HG02571 (cell line): ENCODE results near the gene KCNH6.

Experiments used
- ATAC-seq: cut with Tn5 transposase; IDR thresholded peaks from one replicate; pipeline ENCODE4 v1.9.1; 2021; ENCODE audit warnings: mild to moderate bottlenecking, moderate library complexity; ENCODE audit not compliant: unreplicated experiment

Gene KCNH6, protein sequence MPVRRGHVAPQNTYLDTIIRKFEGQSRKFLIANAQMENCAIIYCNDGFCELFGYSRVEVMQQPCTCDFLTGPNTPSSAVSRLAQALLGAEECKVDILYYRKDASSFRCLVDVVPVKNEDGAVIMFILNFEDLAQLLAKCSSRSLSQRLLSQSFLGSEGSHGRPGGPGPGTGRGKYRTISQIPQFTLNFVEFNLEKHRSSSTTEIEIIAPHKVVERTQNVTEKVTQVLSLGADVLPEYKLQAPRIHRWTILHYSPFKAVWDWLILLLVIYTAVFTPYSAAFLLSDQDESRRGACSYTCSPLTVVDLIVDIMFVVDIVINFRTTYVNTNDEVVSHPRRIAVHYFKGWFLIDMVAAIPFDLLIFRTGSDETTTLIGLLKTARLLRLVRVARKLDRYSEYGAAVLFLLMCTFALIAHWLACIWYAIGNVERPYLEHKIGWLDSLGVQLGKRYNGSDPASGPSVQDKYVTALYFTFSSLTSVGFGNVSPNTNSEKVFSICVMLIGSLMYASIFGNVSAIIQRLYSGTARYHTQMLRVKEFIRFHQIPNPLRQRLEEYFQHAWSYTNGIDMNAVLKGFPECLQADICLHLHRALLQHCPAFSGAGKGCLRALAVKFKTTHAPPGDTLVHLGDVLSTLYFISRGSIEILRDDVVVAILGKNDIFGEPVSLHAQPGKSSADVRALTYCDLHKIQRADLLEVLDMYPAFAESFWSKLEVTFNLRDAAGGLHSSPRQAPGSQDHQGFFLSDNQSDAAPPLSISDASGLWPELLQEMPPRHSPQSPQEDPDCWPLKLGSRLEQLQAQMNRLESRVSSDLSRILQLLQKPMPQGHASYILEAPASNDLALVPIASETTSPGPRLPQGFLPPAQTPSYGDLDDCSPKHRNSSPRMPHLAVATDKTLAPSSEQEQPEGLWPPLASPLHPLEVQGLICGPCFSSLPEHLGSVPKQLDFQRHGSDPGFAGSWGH

DNA sequence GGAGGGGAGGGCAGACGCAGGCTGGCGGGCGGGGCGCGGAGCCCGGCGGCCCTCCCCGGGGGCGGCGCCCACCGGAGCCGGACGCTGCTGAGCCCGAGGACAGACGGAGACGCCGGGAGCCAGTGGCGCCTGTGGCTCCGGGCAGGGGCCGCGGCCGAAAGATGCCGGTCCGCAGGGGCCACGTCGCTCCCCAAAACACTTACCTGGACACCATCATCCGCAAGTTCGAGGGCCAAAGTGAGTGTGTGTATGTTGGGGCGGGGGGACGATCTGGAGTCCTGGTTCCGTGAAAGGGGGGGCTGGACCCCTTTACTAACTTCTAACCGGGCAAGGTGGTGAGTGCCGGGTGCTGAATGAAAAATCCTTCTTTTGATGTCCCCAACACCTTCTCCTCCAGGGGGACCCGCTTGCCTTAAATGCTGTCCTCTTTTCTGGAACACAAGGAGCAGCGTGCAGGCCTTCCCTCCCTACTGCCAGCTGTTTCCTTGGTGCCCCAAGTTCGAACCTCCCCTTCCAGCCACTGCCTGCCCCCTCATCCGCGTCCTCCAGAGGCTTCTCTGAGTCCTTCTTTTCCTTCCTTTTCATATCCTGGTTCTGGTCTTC, at the start of gene KCNH6:
TSS of gene KCNH6 (plus strand) at position 106 of the 603 bp plus-strand sequence. CDS start at position 162, 56 bp downstream.
- ATAC-seq, result no peak

GRCh38 chr17:63474174-63474573, 49.0 kb upstream of the KCNH6 start:
- ATAC-seq, result no peak

DNA sequence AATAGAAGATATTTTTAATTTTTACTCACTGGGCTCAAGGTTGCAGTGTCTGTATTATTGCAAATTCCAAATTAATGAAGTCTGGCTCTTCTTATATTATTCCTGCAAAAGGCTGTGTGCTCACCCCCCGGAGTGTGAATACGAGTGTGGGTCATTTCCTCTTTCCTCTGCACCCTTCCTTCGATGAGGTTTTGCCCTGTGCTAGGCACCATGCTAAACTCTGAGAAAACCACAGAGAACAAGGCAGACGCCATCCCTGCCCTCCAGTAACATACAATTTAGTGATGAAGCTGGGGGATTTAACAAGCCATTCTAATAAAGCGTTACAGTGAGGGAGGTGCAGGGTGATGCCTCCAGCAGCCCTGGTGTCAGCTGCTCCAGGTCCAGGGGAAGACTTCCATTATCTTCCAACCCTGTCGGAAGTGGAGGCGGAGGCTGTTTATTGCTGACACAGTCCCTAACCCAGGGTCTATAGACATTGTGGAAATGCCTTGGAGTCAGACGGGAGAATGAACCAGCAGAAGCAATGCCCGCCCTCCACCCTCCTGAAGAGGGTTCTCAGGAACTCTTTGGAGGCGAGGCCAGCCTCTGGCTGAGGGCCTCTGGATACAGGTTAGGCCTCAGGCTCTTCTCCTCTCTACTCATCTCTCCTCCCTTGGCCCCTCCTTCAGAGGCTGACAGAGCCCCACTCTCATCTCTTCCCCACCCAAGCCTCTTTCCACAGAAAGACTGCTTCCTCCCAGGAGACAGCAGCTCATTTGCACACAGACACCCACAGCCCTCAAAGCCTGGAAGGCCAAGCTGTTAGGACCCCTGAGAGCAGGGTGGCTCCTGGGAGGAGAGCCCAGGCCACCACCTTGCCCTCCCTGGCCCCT, 48.3 kb upstream of the KCNH6 start:
- no peak for ATAC-seq

GRCh38 chr17:63475491-63476412, 47.4 kb upstream of the KCNH6 start:
- ATAC-seq, result no peak

- no peak for ATAC-seq
Measured at GRCh38 chr17:63476459-63476853, 46.7 kb upstream of the KCNH6 start.

DNA sequence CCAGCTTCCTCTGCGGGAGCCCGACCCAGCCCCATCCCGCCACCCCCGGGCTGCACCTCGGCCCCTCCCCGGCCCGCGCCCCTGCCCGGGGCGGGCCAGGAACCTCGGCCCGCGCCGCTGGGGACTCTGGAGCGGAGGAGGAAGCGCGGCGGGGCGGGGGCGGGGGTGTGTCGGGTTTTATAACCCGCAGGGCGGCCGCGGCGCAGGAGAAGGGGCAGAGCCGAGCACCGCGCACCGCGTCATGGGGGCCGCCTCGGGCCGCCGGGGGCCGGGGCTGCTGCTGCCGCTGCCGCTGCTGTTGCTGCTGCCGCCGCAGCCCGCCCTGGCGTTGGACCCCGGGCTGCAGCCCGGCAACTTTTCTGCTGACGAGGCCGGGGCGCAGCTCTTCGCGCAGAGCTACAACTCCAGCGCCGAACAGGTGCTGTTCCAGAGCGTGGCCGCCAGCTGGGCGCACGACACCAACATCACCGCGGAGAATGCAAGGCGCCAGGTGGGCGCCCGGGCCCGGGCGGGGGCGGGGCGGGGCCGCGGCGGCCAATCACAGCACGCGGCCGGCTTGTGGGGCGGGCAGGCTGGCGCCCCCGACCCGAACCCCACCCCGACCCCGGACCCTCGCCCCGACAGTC, 46.2 kb upstream of the KCNH6 start, which contains the start of gene ACE:
TSS of gene ACE (plus strand) at position 208 of the 626 bp plus-strand sequence. CDS start at position 242, 34 bp downstream.
- ATAC-seq, result no peak

DNA sequence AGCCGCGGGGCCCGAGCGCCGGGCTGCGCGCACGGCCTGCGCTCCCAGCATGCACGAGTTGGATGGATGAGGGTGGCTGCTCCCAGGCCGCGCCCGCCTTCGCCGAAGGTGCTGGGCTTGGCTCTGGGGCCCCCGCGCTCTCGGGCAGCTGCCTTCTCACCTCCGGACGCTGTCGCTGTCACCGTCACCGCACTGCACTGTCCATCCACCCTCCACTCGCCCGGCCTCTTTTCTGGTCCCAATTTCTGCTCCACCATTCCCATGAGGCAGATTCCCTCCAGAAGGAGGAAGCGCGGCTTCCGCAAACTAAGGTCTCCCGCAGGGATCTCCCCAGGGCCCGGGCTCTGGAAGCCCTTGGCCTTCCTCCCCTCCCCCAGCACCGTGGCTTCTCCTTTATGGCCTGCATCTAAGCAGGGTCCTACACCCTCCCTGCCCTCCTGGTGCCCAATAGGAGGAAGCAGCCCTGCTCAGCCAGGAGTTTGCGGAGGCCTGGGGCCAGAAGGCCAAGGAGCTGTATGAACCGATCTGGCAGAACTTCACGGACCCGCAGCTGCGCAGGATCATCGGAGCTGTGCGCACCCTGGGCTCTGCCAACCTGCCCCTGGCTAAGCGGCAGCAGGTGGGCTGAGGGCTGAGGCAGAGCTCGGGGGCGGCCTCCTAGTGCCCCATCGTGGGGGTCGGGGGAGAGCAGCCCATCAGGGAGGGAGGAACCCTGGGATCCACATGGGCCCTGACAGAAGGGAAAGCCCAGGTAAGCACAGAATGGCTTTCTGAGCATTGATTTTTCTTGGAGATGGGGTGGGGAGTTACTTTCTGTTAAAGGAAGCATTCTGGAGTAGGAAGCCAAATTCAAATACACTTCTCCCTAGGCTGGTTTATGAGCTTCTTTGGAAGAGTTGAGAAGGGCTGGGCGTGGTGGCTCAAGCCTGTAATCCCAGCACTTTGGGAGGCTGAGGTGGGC, 45.4 kb upstream of the KCNH6 start:
- no peak for ATAC-seq

GRCh38 chr17:63478814-63479494, 44.2 kb upstream of the KCNH6 start:
- no peak for ATAC-seq

- ATAC-seq, result no peak
Measured at GRCh38 chr17:63479495-63480184, 43.5 kb upstream of the KCNH6 start.

DNA sequence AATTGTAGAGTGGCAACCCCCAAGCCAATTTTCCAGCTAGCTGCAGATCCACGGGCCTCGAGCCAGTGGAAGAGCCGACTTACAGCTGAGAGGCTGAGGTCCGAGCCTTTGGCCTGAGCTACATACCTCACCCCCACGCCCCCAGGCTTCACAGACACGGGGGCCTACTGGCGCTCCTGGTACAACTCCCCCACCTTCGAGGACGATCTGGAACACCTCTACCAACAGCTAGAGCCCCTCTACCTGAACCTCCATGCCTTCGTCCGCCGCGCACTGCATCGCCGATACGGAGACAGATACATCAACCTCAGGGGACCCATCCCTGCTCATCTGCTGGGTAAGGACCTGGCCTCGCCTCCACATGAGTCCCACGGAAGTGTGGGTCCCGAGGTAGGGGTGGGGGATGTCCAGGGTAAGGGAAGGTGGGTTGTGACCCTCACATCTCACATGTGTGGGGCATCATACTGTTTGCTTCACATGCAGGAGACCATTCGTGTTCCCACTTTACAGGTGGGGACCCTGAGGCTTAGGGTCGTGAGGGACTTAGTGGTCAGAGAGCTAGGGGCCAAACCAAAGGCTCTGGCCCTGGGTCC, 42.9 kb upstream of the KCNH6 start:
- no peak for ATAC-seq

DNA sequence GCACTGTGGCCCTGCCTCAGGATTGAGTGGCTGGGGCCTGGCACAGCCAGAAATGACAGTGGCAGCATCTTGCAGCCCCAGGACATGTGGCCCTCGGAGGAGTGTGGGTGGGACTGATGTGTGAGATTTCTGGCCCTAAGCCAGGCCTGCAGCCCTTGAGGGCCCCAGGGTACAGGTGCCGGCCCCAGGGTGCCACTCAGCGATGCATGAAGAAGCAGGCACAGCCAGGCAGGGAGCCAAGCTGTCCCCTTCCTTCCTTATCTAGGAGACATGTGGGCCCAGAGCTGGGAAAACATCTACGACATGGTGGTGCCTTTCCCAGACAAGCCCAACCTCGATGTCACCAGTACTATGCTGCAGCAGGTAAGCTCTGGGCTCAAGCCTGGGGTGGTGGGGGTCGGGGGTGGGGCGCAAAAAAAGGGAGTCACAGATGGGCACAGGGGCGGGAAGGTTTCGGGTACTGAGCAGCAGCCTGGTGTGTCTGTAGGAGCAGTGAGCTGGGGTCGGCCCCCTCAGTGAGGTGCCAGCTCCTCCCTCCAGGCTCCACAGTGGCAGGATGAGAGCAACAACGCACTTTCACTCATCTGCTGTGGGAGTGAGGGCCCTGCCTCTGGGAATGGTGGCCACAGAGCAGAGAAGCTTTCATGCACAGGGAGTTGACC, 42.2 kb upstream of the KCNH6 start:
- no peak for ATAC-seq

DNA sequence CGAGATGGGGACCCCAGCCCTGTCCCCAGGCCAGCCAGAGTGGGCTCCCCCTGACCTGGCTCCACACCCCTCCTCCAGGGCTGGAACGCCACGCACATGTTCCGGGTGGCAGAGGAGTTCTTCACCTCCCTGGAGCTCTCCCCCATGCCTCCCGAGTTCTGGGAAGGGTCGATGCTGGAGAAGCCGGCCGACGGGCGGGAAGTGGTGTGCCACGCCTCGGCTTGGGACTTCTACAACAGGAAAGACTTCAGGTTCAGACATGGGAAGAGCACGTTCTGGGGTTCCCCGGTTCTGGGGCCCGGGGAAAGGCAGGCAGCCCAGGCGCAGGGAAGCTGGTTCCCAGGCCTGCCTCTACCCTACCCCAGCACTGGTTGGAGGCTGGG, 41.7 kb upstream of the KCNH6 start:
- ATAC-seq, result no peak

DNA sequence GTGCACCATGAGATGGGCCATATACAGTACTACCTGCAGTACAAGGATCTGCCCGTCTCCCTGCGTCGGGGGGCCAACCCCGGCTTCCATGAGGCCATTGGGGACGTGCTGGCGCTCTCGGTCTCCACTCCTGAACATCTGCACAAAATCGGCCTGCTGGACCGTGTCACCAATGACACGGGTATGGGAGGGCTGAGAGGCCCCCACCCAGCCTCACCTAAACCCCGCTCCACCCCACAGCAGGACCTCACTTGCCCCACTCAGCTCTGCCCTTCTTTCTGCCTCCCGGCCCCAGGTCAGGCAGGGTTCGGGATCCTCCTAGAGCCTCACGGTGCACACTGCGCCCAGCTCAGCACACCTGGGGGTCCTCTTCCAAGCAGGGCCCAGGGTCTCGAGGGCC, 40.6 kb upstream of the KCNH6 start:
- ATAC-seq, result no peak

GRCh38 chr17:63483038-63483437, 40.1 kb upstream of the KCNH6 start:
- ATAC-seq, result no peak
